IPS-NIHi7 (cell line): ENCODE data around the gene OR8G1.
A peak's percentile ranks its signal among the peaks of the same experiment; 100 is the strongest.
"Not testable (repeated sequence)": the region's sequence is repeated elsewhere in the genome, so short reads cannot be mapped to it uniquely, and the experiment has no call there.

Experiments used
- DNase-seq: peaks from one replicate; pipeline ENCODE4 v3.0.0; 2012; ENCODE audit warnings: mixed read lengths; ENCODE audit errors: extremely low spot score

OR8G1 gene

DNA sequence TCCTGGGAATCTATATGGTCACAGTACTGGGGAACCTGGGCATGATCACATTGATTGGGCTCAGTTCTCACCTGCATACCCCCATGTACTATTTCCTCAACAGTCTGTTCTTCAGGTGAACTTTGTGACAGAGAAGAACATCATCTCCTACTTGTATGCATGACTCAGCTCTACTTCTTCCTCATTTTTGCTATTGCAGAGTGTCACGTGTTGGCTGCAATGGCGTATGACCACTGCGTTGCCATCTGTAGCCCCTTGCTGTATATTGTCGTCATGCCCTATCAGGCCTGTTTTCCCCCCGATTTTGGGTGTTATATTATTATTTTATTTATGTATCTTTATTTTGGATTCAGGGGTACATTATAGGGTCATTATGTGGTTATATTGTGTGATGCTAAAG lies 2.4 kb upstream of the OR8G1 start:
- DNase-seq, result no peak

DNA sequence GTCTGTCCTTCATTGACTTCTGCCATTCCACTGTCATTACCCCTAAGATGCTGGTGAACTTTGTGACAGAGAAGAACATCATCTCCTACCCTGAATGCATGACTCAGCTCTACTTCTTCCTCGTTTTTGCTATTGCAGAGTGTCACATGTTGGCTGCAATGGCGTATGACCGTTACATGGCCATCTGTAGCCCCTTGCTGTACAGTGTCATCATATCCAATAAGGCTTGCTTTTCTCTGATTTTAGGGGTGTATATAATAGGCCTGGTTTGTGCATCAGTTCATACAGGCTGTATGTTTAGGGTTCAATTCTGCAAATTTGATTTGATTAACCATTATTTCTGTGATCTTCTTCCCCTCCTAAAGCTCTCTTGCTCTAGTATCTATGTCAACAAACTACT lies 9.0 kb downstream of the OR8G1 start:
- DNase-seq, result not testable (repeated sequence)

DNA sequence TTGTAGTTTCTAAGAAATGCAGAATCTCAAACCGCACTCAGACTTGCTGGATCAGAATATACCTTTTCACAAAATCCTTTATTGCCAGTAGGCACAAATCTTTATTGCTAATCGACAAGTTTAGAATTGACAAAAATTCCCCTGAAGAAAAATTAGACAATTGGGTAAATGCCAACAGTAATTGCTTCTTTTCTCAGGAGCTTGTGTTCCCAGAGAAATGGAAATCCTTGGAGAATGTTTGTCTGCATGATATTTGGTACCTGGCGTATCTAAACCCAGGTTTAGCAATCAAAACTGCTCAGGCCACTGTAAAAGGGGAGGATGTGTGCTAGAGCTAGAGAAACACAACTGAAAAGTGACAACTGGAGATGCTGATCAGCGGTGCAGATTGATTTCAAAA lies 15.2 kb downstream of the OR8G1 start, which contains the start of gene OR8G5:
Gene OR8G5, plus strand, starts transcription at position 301 of the 400 bp plus-strand sequence. CDS start 8,556 bp downstream, outside the sequence.
- DNase-seq, result no peak

DNA sequence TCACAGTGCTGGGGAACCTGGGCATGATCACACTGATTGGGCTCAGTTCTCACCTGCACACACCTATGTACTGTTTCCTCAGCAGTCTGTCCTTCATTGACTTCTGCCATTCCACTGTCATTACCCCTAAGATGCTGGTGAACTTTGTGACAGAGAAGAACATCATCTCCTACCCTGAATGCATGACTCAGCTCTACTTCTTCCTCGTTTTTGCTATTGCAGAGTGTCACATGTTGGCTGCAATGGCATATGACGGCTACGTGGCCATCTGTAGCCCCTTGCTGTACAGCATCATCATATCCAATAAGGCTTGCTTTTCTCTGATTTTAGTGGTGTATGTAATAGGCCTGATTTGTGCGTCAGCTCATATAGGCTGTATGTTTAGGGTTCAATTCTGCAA lies 24.1 kb downstream of the OR8G1 start:
- DNase-seq, result not testable (repeated sequence)

DNA sequence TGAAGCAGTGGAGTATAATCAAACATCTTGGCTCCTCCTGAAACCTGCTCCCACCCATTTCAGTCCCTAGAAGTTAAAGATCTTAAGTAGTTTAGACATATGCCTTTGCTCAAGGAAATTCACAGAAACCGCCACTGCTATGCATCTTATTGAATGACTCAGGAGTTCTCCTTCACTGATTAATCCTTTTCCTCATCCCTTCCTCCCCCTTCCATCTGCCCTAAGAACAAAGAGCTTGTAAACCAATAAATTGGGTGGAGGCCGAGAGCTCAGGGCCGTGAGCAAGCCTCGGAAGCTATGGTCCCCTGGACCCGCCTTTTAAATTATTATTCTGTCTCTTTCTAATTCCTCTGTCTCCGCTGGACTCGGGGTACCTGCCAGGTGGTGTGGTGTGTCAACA lies 30.0 kb downstream of the OR8G1 start:
- not testable (repeated sequence) for DNase-seq

DNA sequence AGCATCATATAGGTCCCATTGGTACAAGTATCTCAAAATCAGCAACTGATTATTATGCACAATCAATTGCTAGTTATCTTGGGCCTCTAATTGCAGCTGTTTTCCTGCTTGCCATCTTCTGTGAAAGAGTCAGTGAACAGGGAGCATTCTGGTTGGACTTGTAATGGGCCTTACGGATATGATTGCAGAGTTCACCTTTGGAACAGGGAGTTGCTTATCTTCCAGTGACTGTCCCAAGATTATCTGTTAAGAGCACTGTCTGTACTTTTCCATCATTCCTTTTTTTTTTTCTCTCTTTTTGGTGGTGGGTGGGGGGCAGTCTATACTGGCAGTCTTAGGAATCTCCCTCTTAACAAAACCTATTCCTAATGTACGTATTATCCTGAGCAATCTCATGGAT lies 33.1 kb downstream of the OR8G1 start:
- no peak for DNase-seq

DNA sequence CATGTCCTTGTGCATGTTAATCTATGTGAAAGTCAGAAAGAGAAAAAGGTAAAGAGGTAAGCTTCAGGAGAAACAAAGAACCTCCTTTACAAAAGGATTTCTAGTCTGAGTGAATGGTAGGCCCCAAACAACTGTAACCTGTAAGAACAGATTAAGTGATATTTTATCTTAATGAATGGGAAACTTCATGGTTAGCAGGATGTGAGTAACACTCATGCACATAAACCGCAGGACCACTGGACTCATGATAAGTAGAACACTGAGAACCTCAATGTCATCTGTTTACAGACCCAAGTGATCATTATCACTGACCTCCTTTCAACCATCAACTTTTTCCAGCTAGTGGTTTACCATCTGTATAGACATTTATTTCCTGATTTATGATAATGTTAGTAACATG lies 35.2 kb downstream of the OR8G1 start:
- no peak for DNase-seq

DNA sequence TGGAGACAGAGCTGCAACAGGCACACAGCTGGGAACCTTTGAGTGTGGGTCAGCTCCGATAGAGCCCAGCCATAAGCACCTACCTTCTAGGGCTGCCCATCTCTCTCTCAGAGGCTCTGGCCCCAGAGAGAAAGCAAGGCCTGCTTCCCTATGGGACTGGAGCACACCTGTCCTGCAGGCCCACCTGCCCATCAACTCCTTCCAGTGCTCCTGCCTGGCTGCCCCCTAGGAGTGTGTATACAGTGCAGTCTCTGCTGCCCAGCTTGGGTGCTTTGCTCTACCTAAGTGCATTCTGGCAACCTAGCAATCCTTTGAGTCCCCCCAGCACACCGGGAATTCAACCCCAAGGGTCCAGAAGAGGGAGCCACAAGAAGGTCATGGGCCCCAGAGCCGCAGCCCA lies 36.3 kb downstream of the OR8G1 start:
- DNase-seq, result no peak

DNA sequence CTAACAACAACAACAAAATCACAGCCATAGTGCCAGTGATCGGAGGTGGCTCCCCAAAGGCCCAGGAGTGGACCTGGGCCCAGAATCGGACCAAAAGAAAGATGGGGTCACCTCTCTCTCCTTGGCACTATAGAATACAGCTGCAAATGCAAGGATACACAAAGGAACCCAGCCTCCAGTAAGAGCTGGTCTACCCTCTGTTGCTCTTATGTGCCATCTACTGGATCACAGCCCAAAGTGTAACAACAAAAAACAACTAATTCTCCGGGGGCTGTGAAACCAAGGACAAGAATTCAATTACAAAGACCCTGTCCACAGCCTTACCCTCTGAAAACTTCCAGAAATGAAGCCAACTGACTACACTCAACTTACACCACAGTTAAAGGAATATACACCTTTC lies 36.9 kb downstream of the OR8G1 start:
- DNase-seq, result peak; percentile 48

DNA sequence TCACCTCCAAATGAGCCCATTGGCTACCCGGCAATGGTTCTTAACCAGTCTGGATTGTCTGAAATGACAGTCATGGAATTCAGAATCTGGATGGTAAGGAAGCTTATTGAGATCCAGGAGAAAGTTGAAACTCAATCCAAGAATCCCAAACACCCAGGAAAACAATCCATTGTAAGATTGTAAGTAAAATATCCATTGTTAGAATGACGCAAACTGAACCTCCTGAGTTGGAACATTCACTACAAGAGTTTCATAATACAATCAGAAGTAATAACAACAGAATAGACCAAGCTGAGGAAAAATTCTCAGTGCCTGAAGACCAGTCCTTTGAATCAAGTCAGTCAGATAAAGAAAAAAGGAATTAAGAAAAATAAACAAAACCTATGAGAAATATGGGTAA lies 37.4 kb downstream of the OR8G1 start:
- no peak for DNase-seq

DNA sequence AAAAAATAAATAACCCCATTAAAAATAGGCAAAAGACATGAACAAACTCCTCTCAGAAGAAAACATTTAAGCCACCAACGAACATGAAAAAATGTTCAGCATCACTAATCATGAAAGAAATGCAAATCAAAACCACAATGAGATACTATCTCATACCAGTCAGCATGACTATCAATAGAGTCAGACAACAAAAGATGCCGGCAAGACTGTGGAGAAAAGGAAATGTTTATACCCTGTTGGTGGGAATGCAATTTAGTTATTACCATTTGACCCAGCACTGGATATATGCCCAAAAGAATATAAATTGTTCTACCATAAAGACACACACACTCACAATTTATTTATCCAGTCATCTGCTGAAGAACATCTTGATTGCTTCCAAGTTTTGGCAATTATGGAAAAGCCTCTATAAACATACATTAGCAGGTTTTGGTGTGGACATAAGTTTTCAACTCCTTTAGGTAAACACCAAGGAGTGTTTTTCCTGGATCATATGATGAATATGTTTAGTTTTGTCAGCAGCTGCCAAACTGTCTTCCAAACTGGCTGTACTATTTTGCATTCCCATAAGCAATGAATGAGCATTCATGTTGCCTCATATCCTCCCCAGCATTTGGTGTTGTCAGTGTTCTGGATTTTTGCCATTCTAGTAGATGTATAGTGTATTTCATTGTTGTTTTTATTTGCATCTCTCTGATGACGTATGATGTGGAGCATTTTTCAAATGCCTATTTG lies 44.9 kb downstream of the OR8G1 start:
- DNase-seq, result no peak

DNA sequence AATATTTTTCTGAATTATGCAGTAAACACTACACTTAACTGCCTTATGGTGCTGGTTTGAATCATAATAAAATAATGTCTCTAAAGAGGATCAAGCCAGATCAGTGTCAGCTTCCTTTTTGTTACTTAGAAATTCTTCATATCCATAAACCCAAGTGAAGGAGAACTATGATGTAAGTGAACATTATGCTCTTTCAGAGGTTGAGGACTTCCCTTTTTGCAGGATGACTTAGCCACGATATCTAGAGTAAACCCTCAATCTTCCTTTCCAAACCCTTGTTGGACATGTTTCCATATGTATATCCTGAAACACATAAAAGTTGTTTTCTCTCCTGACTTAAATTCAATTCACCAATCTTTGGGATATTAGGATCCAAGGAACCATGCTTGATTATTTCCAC lies 53.8 kb downstream of the OR8G1 start:
- DNase-seq, result no peak

DNA sequence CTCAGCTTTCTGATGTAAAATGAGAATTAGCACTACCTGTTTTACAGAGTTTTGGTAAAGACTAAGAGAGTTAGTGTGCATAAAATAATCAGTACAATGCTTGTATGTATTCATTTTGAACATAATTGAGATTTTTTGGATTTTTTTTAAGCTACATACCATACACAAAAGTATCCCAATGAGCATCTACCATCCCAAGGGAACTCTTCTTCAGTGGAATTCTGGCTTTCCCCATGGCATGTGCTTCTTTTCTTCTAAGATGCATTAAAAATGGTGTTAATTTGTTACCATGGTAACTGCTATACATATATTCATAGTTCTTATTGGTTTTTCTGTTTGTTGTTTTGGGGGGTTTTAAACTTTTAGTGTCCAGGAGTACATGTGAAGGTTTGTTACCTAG lies 55.1 kb downstream of the OR8G1 start:
- DNase-seq, result no peak

DNA sequence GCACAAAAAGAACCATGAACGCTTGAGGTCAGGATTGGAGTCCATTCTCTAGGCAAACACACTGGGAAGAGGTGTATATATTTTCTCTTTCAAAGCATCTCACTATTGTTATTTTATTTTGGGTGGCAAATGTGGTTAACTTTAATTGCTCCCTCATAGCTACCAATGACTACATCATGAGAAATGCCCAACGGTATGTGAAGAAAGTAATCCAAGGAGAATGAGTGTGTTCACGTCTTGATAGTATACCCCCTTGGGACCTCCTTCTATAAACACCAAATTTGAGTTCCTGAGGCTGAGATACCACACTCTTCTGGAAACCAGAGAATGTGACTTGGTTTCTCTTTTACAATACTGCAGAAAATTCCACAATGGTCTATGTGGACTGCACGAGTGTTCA lies 57.0 kb downstream of the OR8G1 start:
- DNase-seq, result no peak

DNA sequence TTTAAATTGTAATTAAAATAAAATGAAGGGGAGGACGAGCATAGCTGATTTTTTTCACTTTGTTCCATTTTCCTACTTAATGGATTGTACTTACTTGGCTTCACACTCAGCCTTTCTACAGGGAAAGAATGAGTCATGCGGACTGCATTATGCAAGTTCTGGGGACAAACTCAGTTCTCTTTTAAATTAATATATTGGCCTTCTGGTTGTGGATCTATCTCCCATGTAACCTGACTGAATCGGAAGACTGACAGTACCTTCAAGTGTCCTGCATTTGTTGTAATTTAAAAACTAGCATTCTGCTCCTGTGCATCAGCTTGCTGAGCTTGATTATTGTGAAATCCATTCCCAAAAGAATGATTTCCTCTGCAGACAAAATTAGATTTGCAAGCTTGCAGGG lies 60.7 kb downstream of the OR8G1 start:
- DNase-seq, result no peak

DNA sequence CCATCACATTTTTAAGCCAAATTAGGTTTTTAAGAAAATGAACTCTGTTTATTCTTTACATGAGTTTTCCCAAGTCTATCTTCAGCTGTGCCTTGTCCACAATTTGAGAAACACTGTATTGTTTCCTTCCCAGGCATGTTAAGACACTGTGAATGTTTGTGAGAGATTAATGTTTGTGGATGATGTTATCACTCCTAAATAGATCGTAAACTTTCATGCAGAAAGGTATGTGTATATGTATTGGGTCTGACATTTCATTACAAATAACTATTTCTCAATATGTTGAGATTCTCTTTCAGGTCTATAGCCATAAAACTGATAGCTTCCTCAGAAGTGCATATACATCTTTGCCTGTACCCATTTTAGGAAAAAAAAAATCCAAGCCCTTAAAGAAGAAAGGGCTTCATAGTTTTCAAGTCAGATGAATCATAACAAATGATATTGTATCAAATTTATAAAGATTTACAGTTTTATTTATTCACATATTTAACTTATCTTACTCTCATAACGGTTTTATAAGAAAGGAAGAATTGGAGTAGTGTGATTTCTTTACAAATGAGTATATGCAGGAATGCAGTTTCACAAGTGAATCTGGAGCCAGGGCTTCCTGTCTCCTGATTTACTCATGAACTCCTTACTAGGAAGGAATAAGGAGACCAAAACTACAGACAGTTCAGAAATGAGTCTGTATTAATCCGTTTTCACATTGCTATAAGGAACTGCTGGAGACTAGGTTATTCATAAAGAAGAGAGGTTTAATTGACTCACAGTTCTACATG lies 61.6 kb downstream of the OR8G1 start:
- DNase-seq, result no peak
